GM23248 (cell line): ENCODE results near the gene SLC24A4. TPM values are rescaled to one million over a fixed set of nuclear protein-coding genes. Genes with fewer than 3 reads are reported as not detected.

Experiments used
- DNase-seq: peaks from one replicate; pipeline ENCODE4 v3.0.0-alpha.2; 2015
- H2AFZ ChIP-seq: fragments of 200-600 bp; sonication (generic); 2 replicates; pipeline ENCODE4 v1.6.1; 2016; ENCODE audit warnings: antibody characterized with exemption
- H3F3A ChIP-seq: fragments of 200-600 bp; sonication (generic); 2 replicates; pipeline ENCODE4 v1.6.1; 2016; ENCODE audit warnings: mild to moderate bottlenecking, antibody characterized with exemption, mixed run types; ENCODE audit not compliant: insufficient read depth
- H3K27ac ChIP-seq: fragments of 200-600 bp; sonication (generic); 2 replicates; pipeline ENCODE4 v1.5.1; 2016; ENCODE audit warnings: mild to moderate bottlenecking
- H3K27me3 ChIP-seq: fragments of 200-600 bp; sonication (generic); replicated peaks from 2 replicates; pipeline ENCODE4 v1.6.1; 2016; ENCODE audit warnings: mild to moderate bottlenecking; ENCODE audit not compliant: insufficient read depth
- H3K36me3 ChIP-seq: fragments of 200-600 bp; sonication (generic); 2 replicates; pipeline ENCODE4 v1.6.1; 2016; ENCODE audit warnings: low read depth, mild to moderate bottlenecking
- H3K4me1 ChIP-seq: fragments of 200-600 bp; sonication (generic); 2 replicates; pipeline ENCODE4 v1.6.1; 2016; ENCODE audit warnings: mild to moderate bottlenecking; ENCODE audit not compliant: insufficient read depth
- H3K4me2 ChIP-seq: fragments of 200-600 bp; sonication (generic); one replicate; pipeline ENCODE4 v1.6.1; 2016; ENCODE audit warnings: mild to moderate bottlenecking; ENCODE audit not compliant: unreplicated experiment
- H3K4me3 ChIP-seq: fragments of 200-600 bp; sonication (generic); 2 replicates; pipeline ENCODE4 v1.5.1; 2016; ENCODE audit warnings: mild to moderate bottlenecking
- H3K79me2 ChIP-seq: fragments of 200-600 bp; sonication (generic); 2 replicates; pipeline ENCODE4 v1.6.1; 2016; ENCODE audit warnings: mild to moderate bottlenecking; ENCODE audit not compliant: insufficient read depth
- H3K9ac ChIP-seq: fragments of 200-600 bp; sonication (generic); 2 replicates; pipeline ENCODE4 v1.6.1; 2016; ENCODE audit warnings: mild to moderate bottlenecking
- H3K9me2 ChIP-seq: fragments of 200-600 bp; sonication (generic); 2 replicates; pipeline ENCODE4 v1.6.1; 2016; ENCODE audit warnings: mixed run types, mild to moderate bottlenecking, moderate library complexity; ENCODE audit not compliant: insufficient read depth
- H3K9me3 ChIP-seq: fragments of 200-600 bp; sonication (generic); one replicate; pipeline ENCODE4 v1.6.1; 2017; ENCODE audit warnings: low read depth
- H4K20me1 ChIP-seq: fragments of 200-600 bp; sonication (generic); 2 replicates; pipeline ENCODE4 v1.6.0; 2016; ENCODE audit not compliant: insufficient read depth
- EZH2 ChIP-seq: fragments of 200-600 bp; sonication (generic); IDR thresholded peaks from 2 replicates; pipeline ENCODE4 v1.6.1; 2018; ENCODE audit warnings: antibody characterized with exemption, mild to moderate bottlenecking; ENCODE audit not compliant: insufficient read depth, poor library complexity, severe bottlenecking
- EZH2phosphoT487 ChIP-seq: fragments of 200-600 bp; sonication (generic); IDR thresholded peaks from 2 replicates; pipeline ENCODE4 v1.6.1; 2018; ENCODE audit warnings: antibody characterized with exemption, moderate library complexity, mild to moderate bottlenecking, low read depth; ENCODE audit not compliant: insufficient read depth
- WGBS, 2 experiments: methylation state at CpG; one replicate each; pipeline ENCODE4 v1.1.6; 2015 to 2017; ENCODE audit warnings: low lambda C conversion rate in 2 of 2, low coverage in 1 of 2; ENCODE audit errors: missing lambda C conversion rate in 2 of 2; 5-methylcytosine and 5-hydroxymethylcytosine counted together
- in situ Hi-C: fragments of 300-500 bp; cut with MboI; formaldehyde crosslinking; loops from 2 replicates; pipeline ENCODE4 v1.15.0; 2020
- polyA plus RNA-seq: library from polyadenylated mRNA; unstranded; fragments of >200 nt; fragmentation: Nextera tagmentation; extraction: Ambion mirVana; gene quantifications from 2 replicates; pipeline ENCODE4 v1.2.1, GENCODE V29; 2016
- total RNA-seq: library from RNA; depleted of rRNA; stranded (reverse); fragments of >200 nt; shearing (Covaris generic); gene quantifications from 2 replicates; pipeline ENCODE4 v1.2.3, GENCODE V29; 2014

Gene SLC24A4
- total and polyA plus RNA-seq, 2 experiments from 2014 or later = not detected

DNA sequence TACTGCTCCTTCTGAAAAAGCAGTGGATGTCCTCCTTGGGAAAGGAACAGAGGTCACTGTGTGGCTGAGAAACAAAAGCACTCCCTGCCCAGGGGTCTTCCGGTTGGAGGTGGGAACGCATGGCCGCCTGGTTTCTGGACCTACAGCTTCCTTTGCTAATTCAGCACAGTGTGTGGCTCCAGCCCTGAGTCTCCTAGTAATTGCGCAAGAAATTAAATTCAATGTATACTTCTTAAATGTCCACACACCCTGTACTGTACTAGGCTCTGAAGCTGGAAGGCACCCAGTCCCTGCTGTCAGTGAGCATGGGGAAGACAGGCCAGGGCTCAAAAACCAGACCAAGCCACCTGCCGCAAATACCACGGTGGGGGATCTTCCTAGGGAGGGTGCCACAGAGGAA lies 13.4 kb downstream of the SLC24A4 start:
- Histone ChIP-seq H3K36me3 (no peaks in the 10 kb centered on the region), H3F3A (no peaks in the 10 kb centered on the region), H4K20me1 (no peaks in the 10 kb centered on the region), H3K9ac (no peak overlapping the region), H3K9me3 (no peaks in the 10 kb centered on the region), H2AFZ (no peak overlapping the region), H3K79me2 (no peaks in the 10 kb centered on the region), H3K4me1 (no peaks in the 10 kb centered on the region), H3K27ac (no peak overlapping the region), H3K9me2 (no peaks in the 10 kb centered on the region), H3K4me2 (no peak overlapping the region), H3K27me3 (peaks cover 24% of the 10 kb centered on the region), H3K4me3 (no peak overlapping the region)
- in situ Hi-C loops = no loop called here
- WGBS, 2 experiments = 73 to 78% methylated on average over 6 of the region's 6 CpGs
- no peak for DNase-seq
- TF ChIP-seq EZH2 = no peak
- no peak for TF ChIP-seq EZH2phosphoT487

DNA sequence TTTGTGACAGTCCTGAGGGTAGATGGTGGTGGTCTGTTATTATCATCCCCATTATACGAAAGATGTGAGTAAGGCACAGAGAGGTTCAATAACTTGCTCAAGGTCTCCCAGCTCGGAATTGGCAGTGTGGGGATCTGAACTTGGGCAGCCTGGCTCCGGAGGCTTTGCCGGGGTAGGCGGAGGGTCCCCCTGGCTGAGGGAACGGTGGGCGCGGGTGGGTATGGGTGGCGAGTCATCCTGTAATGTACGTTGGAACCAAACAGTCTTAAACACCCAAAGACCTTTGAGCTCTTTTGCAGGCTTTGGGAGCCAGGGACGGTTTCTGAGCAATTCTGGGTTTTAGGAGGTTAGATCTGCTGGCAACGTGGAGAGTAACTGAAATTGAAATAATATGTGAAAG lies 16.5 kb downstream of the SLC24A4 start:
- 52 to 55% methylated on average over 12 of the region's 12 CpGs for WGBS, 2 experiments
- H2AFZ ChIP-seq = no peak overlapping the region
- no peak overlapping the region for H3K9ac ChIP-seq
- peaks cover 24% of the 10 kb centered on the region for H3K27me3 ChIP-seq
- no peak overlapping the region for H3K4me2 ChIP-seq
- H3K4me3 ChIP-seq = no peak overlapping the region
- no peak overlapping the region for H3K27ac ChIP-seq
- in situ Hi-C loops = no loop called here
- H3K9me2 ChIP-seq = no peaks in the 10 kb centered on the region
- no peaks in the 10 kb centered on the region for H4K20me1 ChIP-seq
- no peak for DNase-seq
- no peaks in the 10 kb centered on the region for H3K79me2 ChIP-seq
- H3K4me1 ChIP-seq = no peaks in the 10 kb centered on the region
- H3F3A ChIP-seq = no peaks in the 10 kb centered on the region
- no peaks in the 10 kb centered on the region for H3K9me3 ChIP-seq
- TF ChIP-seq EZH2 = no peak
- no peak for TF ChIP-seq EZH2phosphoT487
- H3K36me3 ChIP-seq = no peaks in the 10 kb centered on the region

DNA sequence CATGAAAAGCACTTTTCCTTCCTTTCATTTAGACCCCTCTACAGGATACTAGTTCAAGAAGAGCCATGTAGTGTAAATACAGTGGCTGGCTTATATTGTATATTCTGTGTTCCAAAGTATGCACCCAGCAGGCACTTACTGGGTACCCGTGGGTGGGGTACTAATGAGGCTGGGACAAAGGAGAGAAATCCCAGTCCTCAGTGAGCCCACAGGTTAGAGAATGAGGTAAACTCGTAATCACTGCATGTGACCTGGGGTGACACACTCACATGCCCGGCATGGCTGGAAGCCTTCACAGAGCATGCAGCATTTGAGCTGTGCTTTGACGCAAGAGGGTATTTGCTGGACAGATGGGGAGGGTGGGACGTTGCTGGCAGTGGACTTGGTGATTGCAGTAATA lies 17.1 kb downstream of the SLC24A4 start:
- in situ Hi-C loops = no loop called here
- TF ChIP-seq EZH2 (no peak), EZH2phosphoT487 (no peak)
- no peaks in the 10 kb centered on the region for H3K4me1 ChIP-seq
- 49% methylated on average over 5 of the region's 5 CpGs for WGBS, 2 experiments
- no peak overlapping the region for H3K9ac ChIP-seq
- H3K79me2 ChIP-seq = no peaks in the 10 kb centered on the region
- no peaks in the 10 kb centered on the region for H3K9me3 ChIP-seq
- no peaks in the 10 kb centered on the region for H3K9me2 ChIP-seq
- no peak overlapping the region for H3K4me2 ChIP-seq
- H3K27me3 ChIP-seq = peaks cover 24% of the 10 kb centered on the region
- H2AFZ ChIP-seq = no peak overlapping the region
- H3K4me3 ChIP-seq = no peak overlapping the region
- DNase-seq = no peak
- no peak overlapping the region for H3K27ac ChIP-seq
- H4K20me1 ChIP-seq = no peaks in the 10 kb centered on the region
- no peaks in the 10 kb centered on the region for H3F3A ChIP-seq
- no peaks in the 10 kb centered on the region for H3K36me3 ChIP-seq

DNA sequence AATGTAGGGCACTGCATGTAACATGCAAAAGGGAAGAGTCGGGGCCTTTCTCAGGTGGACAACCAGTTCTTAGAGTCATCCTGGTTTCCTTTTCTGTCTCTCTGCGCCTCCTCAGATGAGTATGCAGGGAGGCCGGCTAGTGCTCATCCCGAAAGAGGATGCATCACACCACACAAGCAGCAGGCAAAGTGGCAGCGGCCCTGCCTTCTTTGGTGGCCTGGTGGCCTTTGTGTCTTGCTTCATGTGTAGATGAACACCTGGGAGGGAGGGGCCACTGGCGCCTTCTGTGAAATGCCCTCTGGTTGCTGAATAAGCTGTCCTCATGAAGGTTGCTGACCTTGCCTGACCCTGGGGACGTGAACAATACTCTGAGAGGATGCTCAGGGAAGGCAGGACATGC lies 18.0 kb downstream of the SLC24A4 start:
- no peak for TF ChIP-seq EZH2
- no peak for TF ChIP-seq EZH2phosphoT487
- Histone ChIP-seq H3K36me3 (no peaks in the 10 kb centered on the region), H3K9ac (no peak overlapping the region), H3K27ac (no peak overlapping the region), H3K4me1 (no peaks in the 10 kb centered on the region), H4K20me1 (no peaks in the 10 kb centered on the region), H2AFZ (no peak overlapping the region), H3F3A (no peaks in the 10 kb centered on the region), H3K4me3 (no peak overlapping the region), H3K9me2 (no peaks in the 10 kb centered on the region), H3K9me3 (no peaks in the 10 kb centered on the region), H3K4me2 (no peak overlapping the region), H3K79me2 (no peaks in the 10 kb centered on the region), H3K27me3 (peaks cover 22% of the 10 kb centered on the region)
- 84 to 91% methylated on average over 7 of the region's 7 CpGs for WGBS, 2 experiments
- DNase-seq = no peak
- in situ Hi-C loops = no loop called here

DNA sequence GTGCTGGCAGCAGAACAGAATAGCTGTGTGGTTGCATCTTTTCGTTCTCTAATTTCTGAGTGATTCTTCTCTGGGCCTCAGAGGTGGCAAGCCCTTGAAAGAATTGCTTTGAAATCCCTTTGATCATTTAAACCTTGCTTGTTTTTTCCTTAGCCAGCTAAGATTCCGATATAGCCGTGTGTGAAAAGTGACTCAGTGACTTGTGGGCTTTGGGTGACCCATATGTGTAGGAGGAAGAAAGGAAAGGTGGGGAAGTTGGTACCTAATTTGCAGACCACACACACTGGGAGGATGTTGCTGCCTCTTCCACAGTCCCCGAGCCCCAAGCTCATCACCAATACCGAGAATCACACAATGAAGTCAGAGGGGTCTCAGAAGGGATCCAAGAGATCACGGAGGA lies 18.8 kb downstream of the SLC24A4 start:
- Histone ChIP-seq H3K9ac (no peak overlapping the region), H3K4me2 (no peak overlapping the region), H3K27me3 (peaks cover 29% of the 10 kb centered on the region), H4K20me1 (no peaks in the 10 kb centered on the region), H3F3A (no peaks in the 10 kb centered on the region), H3K4me3 (no peak overlapping the region), H3K9me2 (no peaks in the 10 kb centered on the region), H3K36me3 (no peaks in the 10 kb centered on the region), H2AFZ (no peak overlapping the region), H3K4me1 (no peaks in the 10 kb centered on the region), H3K27ac (no peak overlapping the region), H3K79me2 (no peaks in the 10 kb centered on the region), H3K9me3 (no peaks in the 10 kb centered on the region)
- 61 to 71% methylated on average over 6 of the region's 6 CpGs for WGBS, 2 experiments
- DNase-seq = no peak
- in situ Hi-C loops = no loop called here
- TF ChIP-seq EZH2phosphoT487 (no peak), EZH2 (no peak)
